ENCODE results near the gene RAMACL.

RAMACL gene

DNA sequence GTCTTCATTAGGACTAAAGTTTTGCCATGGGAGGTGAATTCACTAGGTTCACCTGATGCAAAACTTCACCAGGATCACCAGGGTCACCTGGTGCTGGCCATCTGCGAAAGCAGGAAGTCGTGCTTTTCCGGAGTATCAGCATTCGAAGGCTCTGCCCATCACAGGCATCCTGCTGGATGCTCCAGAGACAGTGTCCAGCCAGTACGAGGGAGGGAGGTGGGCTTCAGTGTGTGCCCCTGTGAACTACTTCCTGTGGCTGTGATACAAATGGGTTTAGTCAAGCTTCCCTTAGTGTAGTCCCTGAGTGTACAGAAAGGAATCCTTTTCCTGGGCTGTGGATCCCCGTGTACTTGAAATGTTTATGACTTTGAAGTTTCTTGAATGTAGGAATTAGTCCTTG lies 44.0 kb upstream of the RAMACL start:
- peaks cover 2% of the 10 kb centered on the region for H3K4me1 ChIP-seq (ENCODE audit: control insufficient read depth, insufficient read depth, low read length)
- no peaks in the 10 kb centered on the region for H3K9me3 ChIP-seq (ENCODE audit: control insufficient read depth, insufficient read depth, low read depth, low read length)
- H3K36me3 ChIP-seq (ENCODE audit: control insufficient read depth in 2 of 2, insufficient read depth in 1 of 2, low read length in 2 of 2) = no peaks in the 10 kb centered on the region
- no peak overlapping the region for H3K27ac ChIP-seq (ENCODE audit: extremely low read depth, low read depth, low read length)
- ChIA-PET POLR2A (no interaction called here), CTCF (no interaction called here)
- no peak overlapping the region for H3K4me3 ChIP-seq (ENCODE audit: low read depth, low read length)
- TF ChIP-seq WT1 (tag by site-specific recombination; IDR thresholded peaks at IDR 0.05) = no peak
- no peak for TF ChIP-seq ZNF146 (tag by site-specific recombination; IDR thresholded peaks at IDR 0.05)
- no peak for TF ChIP-seq GLI2 (tag by site-specific recombination; IDR thresholded peaks at IDR 0.05; ENCODE audit: borderline replicate concordance, low read depth)
- TF ChIP-seq, protein P1, sequence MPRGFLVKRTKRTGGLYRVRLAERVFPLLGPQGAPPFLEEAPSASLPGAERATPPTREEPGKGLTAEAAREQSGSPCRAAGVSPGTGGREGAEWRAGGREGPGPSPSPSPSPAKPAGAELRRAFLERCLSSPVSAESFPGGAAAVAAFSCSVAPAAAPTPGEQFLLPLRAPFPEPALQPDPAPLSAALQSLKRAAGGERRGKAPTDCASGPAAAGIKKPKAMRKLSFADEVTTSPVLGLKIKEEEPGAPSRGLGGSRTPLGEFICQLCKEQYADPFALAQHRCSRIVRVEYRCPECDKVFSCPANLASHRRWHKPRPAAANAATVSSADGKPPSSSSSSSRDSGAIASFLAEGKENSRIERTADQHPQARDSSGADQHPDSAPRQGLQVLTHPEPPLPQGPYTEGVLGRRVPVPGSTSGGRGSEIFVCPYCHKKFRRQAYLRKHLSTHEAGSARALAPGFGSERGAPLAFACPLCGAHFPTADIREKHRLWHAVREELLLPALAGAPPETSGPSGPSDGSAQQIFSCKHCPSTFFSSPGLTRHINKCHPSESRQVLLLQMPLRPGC (tag by site-specific recombination; IDR thresholded peaks at IDR 0.05) = no peak
- TF ChIP-seq, protein P2, sequence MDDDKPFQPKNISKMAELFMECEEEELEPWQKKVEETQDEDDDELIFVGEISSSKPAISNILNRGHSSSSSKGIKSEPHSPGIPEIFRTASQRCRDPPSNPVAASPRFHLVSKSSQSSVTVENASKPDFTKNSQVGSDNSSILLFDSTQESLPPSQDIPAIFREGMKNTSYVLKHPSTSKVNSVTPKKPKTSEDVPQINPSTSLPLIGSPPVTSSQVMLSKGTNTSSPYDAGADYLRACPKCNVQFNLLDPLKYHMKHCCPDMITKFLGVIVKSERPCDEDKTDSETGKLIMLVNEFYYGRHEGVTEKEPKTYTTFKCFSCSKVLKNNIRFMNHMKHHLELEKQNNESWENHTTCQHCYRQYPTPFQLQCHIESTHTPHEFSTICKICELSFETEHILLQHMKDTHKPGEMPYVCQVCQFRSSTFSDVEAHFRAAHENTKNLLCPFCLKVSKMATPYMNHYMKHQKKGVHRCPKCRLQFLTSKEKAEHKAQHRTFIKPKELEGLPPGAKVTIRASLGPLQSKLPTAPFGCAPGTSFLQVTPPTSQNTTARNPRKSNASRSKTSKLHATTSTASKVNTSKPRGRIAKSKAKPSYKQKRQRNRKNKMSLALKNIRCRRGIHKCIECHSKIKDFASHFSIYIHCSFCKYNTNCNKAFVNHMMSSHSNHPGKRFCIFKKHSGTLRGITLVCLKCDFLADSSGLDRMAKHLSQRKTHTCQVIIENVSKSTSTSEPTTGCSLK (tag by site-specific recombination; IDR thresholded peaks at IDR 0.05) = no peak
- no peak for TF ChIP-seq ZNF510 (tag by site-specific recombination; IDR thresholded peaks at IDR 0.05; ENCODE audit: insufficient replicate concordance)
- TF ChIP-seq, protein P3, sequence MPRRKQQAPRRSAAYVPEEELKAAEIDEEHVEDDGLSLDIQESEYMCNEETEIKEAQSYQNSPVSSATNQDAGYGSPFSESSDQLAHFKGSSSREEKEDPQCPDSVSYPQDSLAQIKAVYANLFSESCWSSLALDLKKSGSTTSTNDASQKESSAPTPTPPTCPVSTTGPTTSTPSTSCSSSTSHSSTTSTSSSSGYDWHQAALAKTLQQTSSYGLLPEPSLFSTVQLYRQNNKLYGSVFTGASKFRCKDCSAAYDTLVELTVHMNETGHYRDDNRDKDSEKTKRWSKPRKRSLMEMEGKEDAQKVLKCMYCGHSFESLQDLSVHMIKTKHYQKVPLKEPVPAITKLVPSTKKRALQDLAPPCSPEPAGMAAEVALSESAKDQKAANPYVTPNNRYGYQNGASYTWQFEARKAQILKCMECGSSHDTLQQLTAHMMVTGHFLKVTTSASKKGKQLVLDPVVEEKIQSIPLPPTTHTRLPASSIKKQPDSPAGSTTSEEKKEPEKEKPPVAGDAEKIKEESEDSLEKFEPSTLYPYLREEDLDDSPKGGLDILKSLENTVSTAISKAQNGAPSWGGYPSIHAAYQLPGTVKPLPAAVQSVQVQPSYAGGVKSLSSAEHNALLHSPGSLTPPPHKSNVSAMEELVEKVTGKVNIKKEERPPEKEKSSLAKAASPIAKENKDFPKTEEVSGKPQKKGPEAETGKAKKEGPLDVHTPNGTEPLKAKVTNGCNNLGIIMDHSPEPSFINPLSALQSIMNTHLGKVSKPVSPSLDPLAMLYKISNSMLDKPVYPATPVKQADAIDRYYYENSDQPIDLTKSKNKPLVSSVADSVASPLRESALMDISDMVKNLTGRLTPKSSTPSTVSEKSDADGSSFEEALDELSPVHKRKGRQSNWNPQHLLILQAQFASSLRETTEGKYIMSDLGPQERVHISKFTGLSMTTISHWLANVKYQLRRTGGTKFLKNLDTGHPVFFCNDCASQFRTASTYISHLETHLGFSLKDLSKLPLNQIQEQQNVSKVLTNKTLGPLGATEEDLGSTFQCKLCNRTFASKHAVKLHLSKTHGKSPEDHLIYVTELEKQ (tag by site-specific recombination; IDR thresholded peaks at IDR 0.05; ENCODE audit: borderline replicate concordance) = no peak
- TF ChIP-seq, protein P4, sequence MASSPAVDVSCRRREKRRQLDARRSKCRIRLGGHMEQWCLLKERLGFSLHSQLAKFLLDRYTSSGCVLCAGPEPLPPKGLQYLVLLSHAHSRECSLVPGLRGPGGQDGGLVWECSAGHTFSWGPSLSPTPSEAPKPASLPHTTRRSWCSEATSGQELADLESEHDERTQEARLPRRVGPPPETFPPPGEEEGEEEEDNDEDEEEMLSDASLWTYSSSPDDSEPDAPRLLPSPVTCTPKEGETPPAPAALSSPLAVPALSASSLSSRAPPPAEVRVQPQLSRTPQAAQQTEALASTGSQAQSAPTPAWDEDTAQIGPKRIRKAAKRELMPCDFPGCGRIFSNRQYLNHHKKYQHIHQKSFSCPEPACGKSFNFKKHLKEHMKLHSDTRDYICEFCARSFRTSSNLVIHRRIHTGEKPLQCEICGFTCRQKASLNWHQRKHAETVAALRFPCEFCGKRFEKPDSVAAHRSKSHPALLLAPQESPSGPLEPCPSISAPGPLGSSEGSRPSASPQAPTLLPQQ (tag by site-specific recombination; IDR thresholded peaks at IDR 0.05) = no peak
- no peak for TF ChIP-seq ZNF121 (tag by site-specific recombination; IDR thresholded peaks at IDR 0.05)
- no peak for TF ChIP-seq ZNF843 (tag by site-specific recombination; IDR thresholded peaks at IDR 0.05)
- TF ChIP-seq, protein P5, sequence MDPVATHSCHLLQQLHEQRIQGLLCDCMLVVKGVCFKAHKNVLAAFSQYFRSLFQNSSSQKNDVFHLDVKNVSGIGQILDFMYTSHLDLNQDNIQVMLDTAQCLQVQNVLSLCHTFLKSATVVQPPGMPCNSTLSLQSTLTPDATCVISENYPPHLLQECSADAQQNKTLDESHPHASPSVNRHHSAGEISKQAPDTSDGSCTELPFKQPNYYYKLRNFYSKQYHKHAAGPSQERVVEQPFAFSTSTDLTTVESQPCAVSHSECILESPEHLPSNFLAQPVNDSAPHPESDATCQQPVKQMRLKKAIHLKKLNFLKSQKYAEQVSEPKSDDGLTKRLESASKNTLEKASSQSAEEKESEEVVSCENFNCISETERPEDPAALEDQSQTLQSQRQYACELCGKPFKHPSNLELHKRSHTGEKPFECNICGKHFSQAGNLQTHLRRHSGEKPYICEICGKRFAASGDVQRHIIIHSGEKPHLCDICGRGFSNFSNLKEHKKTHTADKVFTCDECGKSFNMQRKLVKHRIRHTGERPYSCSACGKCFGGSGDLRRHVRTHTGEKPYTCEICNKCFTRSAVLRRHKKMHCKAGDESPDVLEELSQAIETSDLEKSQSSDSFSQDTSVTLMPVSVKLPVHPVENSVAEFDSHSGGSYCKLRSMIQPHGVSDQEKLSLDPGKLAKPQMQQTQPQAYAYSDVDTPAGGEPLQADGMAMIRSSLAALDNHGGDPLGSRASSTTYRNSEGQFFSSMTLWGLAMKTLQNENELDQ (tag by site-specific recombination; IDR thresholded peaks at IDR 0.05; ENCODE audit: low read depth) = no peak
- TF ChIP-seq, protein P6, sequence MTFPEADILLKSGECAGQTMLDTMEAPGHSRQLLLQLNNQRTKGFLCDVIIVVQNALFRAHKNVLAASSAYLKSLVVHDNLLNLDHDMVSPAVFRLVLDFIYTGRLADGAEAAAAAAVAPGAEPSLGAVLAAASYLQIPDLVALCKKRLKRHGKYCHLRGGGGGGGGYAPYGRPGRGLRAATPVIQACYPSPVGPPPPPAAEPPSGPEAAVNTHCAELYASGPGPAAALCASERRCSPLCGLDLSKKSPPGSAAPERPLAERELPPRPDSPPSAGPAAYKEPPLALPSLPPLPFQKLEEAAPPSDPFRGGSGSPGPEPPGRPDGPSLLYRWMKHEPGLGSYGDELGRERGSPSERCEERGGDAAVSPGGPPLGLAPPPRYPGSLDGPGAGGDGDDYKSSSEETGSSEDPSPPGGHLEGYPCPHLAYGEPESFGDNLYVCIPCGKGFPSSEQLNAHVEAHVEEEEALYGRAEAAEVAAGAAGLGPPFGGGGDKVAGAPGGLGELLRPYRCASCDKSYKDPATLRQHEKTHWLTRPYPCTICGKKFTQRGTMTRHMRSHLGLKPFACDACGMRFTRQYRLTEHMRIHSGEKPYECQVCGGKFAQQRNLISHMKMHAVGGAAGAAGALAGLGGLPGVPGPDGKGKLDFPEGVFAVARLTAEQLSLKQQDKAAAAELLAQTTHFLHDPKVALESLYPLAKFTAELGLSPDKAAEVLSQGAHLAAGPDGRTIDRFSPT (tag by site-specific recombination; IDR thresholded peaks at IDR 0.05) = no peak
- TF ChIP-seq, protein P7, sequence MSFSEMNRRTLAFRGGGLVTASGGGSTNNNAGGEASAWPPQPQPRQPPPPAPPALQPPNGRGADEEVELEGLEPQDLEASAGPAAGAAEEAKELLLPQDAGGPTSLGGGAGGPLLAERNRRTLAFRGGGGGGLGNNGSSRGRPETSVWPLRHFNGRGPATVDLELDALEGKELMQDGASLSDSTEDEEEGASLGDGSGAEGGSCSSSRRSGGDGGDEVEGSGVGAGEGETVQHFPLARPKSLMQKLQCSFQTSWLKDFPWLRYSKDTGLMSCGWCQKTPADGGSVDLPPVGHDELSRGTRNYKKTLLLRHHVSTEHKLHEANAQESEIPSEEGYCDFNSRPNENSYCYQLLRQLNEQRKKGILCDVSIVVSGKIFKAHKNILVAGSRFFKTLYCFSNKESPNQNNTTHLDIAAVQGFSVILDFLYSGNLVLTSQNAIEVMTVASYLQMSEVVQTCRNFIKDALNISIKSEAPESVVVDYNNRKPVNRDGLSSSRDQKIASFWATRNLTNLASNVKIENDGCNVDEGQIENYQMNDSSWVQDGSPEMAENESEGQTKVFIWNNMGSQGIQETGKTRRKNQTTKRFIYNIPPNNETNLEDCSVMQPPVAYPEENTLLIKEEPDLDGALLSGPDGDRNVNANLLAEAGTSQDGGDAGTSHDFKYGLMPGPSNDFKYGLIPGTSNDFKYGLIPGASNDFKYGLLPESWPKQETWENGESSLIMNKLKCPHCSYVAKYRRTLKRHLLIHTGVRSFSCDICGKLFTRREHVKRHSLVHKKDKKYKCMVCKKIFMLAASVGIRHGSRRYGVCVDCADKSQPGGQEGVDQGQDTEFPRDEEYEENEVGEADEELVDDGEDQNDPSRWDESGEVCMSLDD (tag by site-specific recombination; IDR thresholded peaks at IDR 0.05) = no peak
- TF ChIP-seq ZNF155 (tag by site-specific recombination; IDR thresholded peaks at IDR 0.05) = no peak
- TF ChIP-seq SETDB1 (IDR thresholded peaks at IDR 0.05; ENCODE audit: insufficient read length, low read length) = no peak
- TF ChIP-seq ZNF169 (tag by site-specific recombination; IDR thresholded peaks at IDR 0.05) = no peak
- no peak for TF ChIP-seq ZNF521 (tag by site-specific recombination; IDR thresholded peaks at IDR 0.05)
